GM12878 (cell line): Measurements from ENCODE around the gene DOCK2. TPM values are rescaled to one million over a fixed set of nuclear protein-coding genes. Genes with fewer than 3 reads are reported as not detected.

Source experiments
- ATAC-seq: fragments of 200-7000 bp; cut with Tn5 transposase; 3 replicates; pipeline ENCODE4 v1.9.1; 2020; ENCODE audit warnings: mild to moderate bottlenecking, moderate library complexity
- BruUV-seq: library from RNA; stranded (reverse); fragments of 400-500 nt; replicated peaks from 2 replicates; lab custom pipeline; 2021; lab: Mats Ljungman, UMichigan
- CTCF ChIA-PET: fragments of 300-600 bp; sonication (Branson Sonifier 250); formaldehyde crosslinking; extraction: SDS; loops from one replicate; lab custom pipeline; 2021; ENCODE audit warnings: inconsistent platforms; lab: Yijun Ruan, JAX
- POLR2A ChIA-PET: fragments of 350-600 bp; formaldehyde crosslinking; extraction: SDS; loops from one replicate; lab custom pipeline; 2021; ENCODE audit warnings: inconsistent platforms; lab: Charles Lee
- RAD21 ChIA-PET: fragments of 300-600 bp; sonication (Branson Sonifier 250); formaldehyde crosslinking; loops from one replicate; lab custom pipeline; 2023; ENCODE audit warnings: antibody characterized with exemption; ENCODE audit not compliant: unreplicated experiment; lab: Charles Lee
- SMC1A ChIA-PET: fragments of 300-600 bp; sonication (Branson Sonifier 250); formaldehyde crosslinking; loops from one replicate; lab custom pipeline; 2023; ENCODE audit not compliant: unreplicated experiment, uncharacterized antibody; lab: Charles Lee
- DNase-seq: peaks from one replicate; pipeline ENCODE4 v3.0.0-alpha.2; 2011; ENCODE audit warnings: low read depth, low spot score
- FAIRE-seq: peaks from 3 replicates; lab custom pipeline; 2011; peaks lifted over from hg19 to GRCh38; lab: Jason Lieb, UNC
- H2AFZ ChIP-seq: 2 replicates; pipeline ENCODE4 v1.6.0; 2011; ENCODE audit warnings: low read depth, low read length, control low read depth; ENCODE audit not compliant: control insufficient read depth
- H3K27ac ChIP-seq: 2 replicates; pipeline ENCODE4 v1.5.1; 2011; ENCODE audit warnings: control low read depth; ENCODE audit not compliant: control insufficient read depth, insufficient read depth
- H3K27me3 ChIP-seq, 2 experiments: replicated peaks in 1 of 2; 2 replicates each; pipeline versions ENCODE4 v1.6.0 to v1.6.1; 2011; ENCODE audit warnings: low read length in 1 of 2; ENCODE audit not compliant: control insufficient read depth in 2 of 2, insufficient read depth in 2 of 2
- H3K36me3 ChIP-seq, 2 experiments: 2 replicates each; pipeline ENCODE4 v1.5.1; 2011; ENCODE audit warnings: low read length in 1 of 2; ENCODE audit not compliant: control insufficient read depth in 2 of 2, insufficient read depth in 2 of 2
- H3K4me1 ChIP-seq: 2 replicates; pipeline ENCODE4 v1.6.1; 2011; ENCODE audit warnings: mild to moderate bottlenecking, low read length, moderate library complexity, mixed read lengths; ENCODE audit not compliant: control insufficient read depth, insufficient read depth
- H3K4me2 ChIP-seq: 2 replicates; pipeline ENCODE4 v1.6.0; 2011; ENCODE audit warnings: control low read depth; ENCODE audit not compliant: control insufficient read depth, insufficient read depth
- H3K4me3 ChIP-seq: fragments of 200-600 bp; sonication (generic); 2 replicates; pipeline ENCODE4 v1.5.1; 2016
- H3K79me2 ChIP-seq: 2 replicates; pipeline ENCODE4 v1.6.0; 2011; ENCODE audit warnings: low read length; ENCODE audit not compliant: control insufficient read depth, insufficient read depth
- H3K9ac ChIP-seq: 2 replicates; pipeline ENCODE4 v1.8.0; 2011; ENCODE audit warnings: low read length, control low read depth, mixed read lengths; ENCODE audit not compliant: control insufficient read depth, insufficient read depth
- H3K9me3 ChIP-seq: replicated peaks from 3 replicates; pipeline ENCODE4 v1.5.1; 2011; ENCODE audit warnings: mild to moderate bottlenecking, low read length; ENCODE audit not compliant: control insufficient read depth, insufficient read depth
- H4K20me1 ChIP-seq: 2 replicates; pipeline ENCODE4 v1.6.0; 2011; ENCODE audit not compliant: control insufficient read depth, insufficient read depth
- EGR1 ChIP-seq, 2 experiments: IDR thresholded peaks; 1 replicate in 1 of 2; 2 replicates in 1 of 2; pipeline ENCODE4 v1.6.1; 2011 to 2012; ENCODE audit warnings: low read depth in 2 of 2, low read length in 2 of 2, borderline replicate concordance in 1 of 2, mild to moderate bottlenecking in 1 of 2, moderate library complexity in 1 of 2
- FOS ChIP-seq: IDR thresholded peaks from 3 replicates; pipeline ENCODE4 v1.6.1; 2011; ENCODE audit warnings: borderline replicate concordance; ENCODE audit not compliant: insufficient read length; ENCODE audit errors: extremely low read depth
- HDAC6 ChIP-seq: fragments of 200-600 bp; sonication (generic); IDR thresholded peaks from one replicate; pipeline ENCODE4 v1.8.0; 2017; ENCODE audit warnings: antibody characterized with exemption; ENCODE audit not compliant: unreplicated experiment
- TARDBP ChIP-seq: IDR thresholded peaks from 2 replicates; pipeline ENCODE4 v1.6.1; 2016; ENCODE audit warnings: borderline replicate concordance
- ZZZ3 ChIP-seq: IDR thresholded peaks from 2 replicates; pipeline ENCODE4 v1.6.1; 2011; ENCODE audit warnings: low read depth; ENCODE audit not compliant: control insufficient read depth, insufficient read length
- WGBS: methylation state at CpG from one replicate; pipeline ENCODE4 v1.1.6; 2016; ENCODE audit warnings: low lambda C conversion rate; ENCODE audit not compliant: insufficient replicate concordance, insufficient coverage; ENCODE audit errors: missing lambda C conversion rate; 5-methylcytosine and 5-hydroxymethylcytosine counted together
- in situ Hi-C: fragments of 300-500 bp; cut with MboI; formaldehyde crosslinking; loops from 9 replicates; pipeline ENCODE4 v1.14.3; 2018; ENCODE audit warnings: mixed read lengths
- intact Hi-C: fragments of 100-400 bp; cut with micrococcal nuclease; formaldehyde crosslinking; loops from one replicate; pipeline ENCODE4 v1.14.2; 2022; ENCODE audit not compliant: unreplicated experiment
- polyA plus RNA-seq, 11 experiments: library from polyadenylated mRNA; depleted of rRNA in 4 of 11; unstranded in 6 of 11; stranded (reverse) in 5 of 11; fragments of >200 nt; fragmentation: Nextera tagmentation in 4 of 11; fragmentation: Illumina TruSeq in 1 of 11; extraction: Ambion mirVana in 4 of 11; extraction: Trizol in 1 of 11; gene quantifications; 1 replicate in 1 of 11; 2 replicates in 10 of 11; pipeline versions ENCODE4 v1.2.1 to v1.2.3, GENCODE V29; 2011 to 2016; ENCODE audit warnings: inconsistent platforms in 2 of 11, missing spikeins in 2 of 11, low read depth in 1 of 11
- total RNA-seq, 4 experiments: library from RNA; depleted of rRNA in 3 of 4; stranded (reverse); fragments of >200 nt in 3 of 4; fragmentation: Illumina TruSeq in 1 of 4; extraction: Trizol in 1 of 4; gene quantifications; 2 replicates each; pipeline versions ENCODE4 v1.2.1 to v1.2.3, GENCODE V29; 2013 to 2021
- TF ChIP-seq, protein P1 (sequence below): IDR thresholded peaks from 2 replicates; pipeline ENCODE4 v1.6.1; 2011; ENCODE audit warnings: low read depth, low read length, improper control_type of control experiment, borderline replicate concordance
- TF ChIP-seq, protein P2 (sequence below): fragments of 450-650 bp; IDR thresholded peaks from 2 replicates; pipeline ENCODE4 v1.6.1; 2017; ENCODE audit warnings: mild to moderate bottlenecking, moderate library complexity
- TF ChIP-seq, protein P3 (sequence below): fragments of 450-650 bp; IDR thresholded peaks from 2 replicates; pipeline ENCODE4 v1.6.1; 2017; ENCODE audit warnings: antibody characterized with exemption, mild to moderate bottlenecking, moderate library complexity
- TF ChIP-seq, protein P4 (sequence below): fragments of 450-650 bp; IDR thresholded peaks from 2 replicates; pipeline ENCODE4 v1.6.1; 2016; ENCODE audit warnings: mild to moderate bottlenecking, moderate library complexity, borderline replicate concordance

Gene DOCK2
- total and polyA plus RNA-seq, 10 of the 15 experiments (the other 5 are each of a cell fraction or from before 2014, with no cell fraction given) = 34.2 to 192 (median 118) TPM

DNA sequence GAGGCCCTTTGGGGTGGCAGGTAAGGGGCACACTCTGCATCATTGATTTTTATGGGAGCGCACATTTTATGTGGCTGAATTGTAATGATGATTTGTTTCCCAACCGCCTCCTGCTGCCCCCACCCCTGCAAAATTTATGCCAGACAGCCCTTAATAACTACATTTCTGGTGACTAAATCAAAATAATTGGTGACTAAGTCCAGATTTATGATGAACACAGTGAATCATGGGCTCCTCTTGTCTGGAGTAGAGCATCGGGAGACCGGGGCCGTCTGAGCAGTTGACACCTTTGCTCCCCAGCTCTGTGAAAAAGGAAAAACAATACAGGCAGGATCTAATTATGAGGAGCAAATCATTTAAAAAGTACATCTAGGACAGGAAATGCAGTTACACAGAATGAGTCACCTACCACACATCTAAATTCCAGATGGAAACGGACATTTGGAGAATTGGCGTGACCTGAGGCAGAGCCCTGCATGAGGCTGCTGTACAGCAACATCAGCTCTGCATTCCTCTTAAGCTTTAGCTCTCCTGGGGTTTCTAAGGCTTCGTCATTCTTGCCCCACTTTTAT, 58.9 kb downstream of the DOCK2 start:
- RAD21 ChIA-PET = no interaction called here
- in situ Hi-C loops = loop anchor here (5.0 to 10.0 kb wide), 2 partner anchors 286 to 489 kb away; partner anchors contain the start of gene INSYN2B
- intact Hi-C loops = no loop called here
- peaks cover 36 to 43% of the 10 kb centered on the region in 2 experiments for H3K36me3 ChIP-seq
- no peaks in the 10 kb centered on the region for H3K9me3 ChIP-seq
- H4K20me1 ChIP-seq = no peaks in the 10 kb centered on the region; the same call in 1 of the 2 replicates
- SMC1A ChIA-PET = interaction anchor here (1.0 to 2.5 kb wide), 3 partner anchors 16 to 285 kb away, joined by 3 to 9 read pairs (median 4); no protein-coding TSS in a partner anchor
- H3K4me3 ChIP-seq = no peak overlapping the region
- 94% methylated on average over 8 of the region's 8 CpGs for WGBS
- DNase-seq (no peak), ATAC-seq (no peak), FAIRE-seq (no peak)
- CTCF ChIA-PET = no interaction called here
- H3K9ac ChIP-seq = no peak overlapping the region
- H3K27ac ChIP-seq = no peak overlapping the region
- no TSS peak for BruUV-seq
- no peaks in the 10 kb centered on the region for H3K79me2 ChIP-seq
- H2AFZ ChIP-seq = no peak overlapping the region
- POLR2A ChIA-PET = interaction anchor here (0.6 kb wide), 2 partner anchors 29 to 94 kb away, joined by 3 read pairs; no protein-coding TSS in a partner anchor
- no peak overlapping the region for H3K4me2 ChIP-seq
- H3K4me1 ChIP-seq = no peaks in the 10 kb centered on the region
- no peaks in the 10 kb centered on the region for H3K27me3 ChIP-seq
- TF ChIP-seq, protein P1, sequence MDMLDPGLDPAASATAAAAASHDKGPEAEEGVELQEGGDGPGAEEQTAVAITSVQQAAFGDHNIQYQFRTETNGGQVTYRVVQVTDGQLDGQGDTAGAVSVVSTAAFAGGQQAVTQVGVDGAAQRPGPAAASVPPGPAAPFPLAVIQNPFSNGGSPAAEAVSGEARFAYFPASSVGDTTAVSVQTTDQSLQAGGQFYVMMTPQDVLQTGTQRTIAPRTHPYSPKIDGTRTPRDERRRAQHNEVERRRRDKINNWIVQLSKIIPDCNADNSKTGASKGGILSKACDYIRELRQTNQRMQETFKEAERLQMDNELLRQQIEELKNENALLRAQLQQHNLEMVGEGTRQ = no peak
- TF ChIP-seq, protein P2, sequence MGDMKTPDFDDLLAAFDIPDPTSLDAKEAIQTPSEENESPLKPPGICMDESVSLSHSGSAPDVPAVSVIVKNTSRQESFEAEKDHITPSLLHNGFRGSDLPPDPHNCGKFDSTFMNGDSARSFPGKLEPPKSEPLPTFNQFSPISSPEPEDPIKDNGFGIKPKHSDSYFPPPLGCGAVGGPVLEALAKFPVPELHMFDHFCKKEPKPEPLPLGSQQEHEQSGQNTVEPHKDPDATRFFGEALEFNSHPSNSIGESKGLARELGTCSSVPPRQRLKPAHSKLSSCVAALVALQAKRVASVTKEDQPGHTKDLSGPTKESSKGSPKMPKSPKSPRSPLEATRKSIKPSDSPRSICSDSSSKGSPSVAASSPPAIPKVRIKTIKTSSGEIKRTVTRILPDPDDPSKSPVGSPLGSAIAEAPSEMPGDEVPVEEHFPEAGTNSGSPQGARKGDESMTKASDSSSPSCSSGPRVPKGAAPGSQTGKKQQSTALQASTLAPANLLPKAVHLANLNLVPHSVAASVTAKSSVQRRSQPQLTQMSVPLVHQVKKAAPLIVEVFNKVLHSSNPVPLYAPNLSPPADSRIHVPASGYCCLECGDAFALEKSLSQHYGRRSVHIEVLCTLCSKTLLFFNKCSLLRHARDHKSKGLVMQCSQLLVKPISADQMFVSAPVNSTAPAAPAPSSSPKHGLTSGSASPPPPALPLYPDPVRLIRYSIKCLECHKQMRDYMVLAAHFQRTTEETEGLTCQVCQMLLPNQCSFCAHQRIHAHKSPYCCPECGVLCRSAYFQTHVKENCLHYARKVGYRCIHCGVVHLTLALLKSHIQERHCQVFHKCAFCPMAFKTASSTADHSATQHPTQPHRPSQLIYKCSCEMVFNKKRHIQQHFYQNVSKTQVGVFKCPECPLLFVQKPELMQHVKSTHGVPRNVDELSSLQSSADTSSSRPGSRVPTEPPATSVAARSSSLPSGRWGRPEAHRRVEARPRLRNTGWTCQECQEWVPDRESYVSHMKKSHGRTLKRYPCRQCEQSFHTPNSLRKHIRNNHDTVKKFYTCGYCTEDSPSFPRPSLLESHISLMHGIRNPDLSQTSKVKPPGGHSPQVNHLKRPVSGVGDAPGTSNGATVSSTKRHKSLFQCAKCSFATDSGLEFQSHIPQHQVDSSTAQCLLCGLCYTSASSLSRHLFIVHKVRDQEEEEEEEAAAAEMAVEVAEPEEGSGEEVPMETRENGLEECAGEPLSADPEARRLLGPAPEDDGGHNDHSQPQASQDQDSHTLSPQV = no peak
- TF ChIP-seq FOS (no peak), HDAC6 (no peak), TARDBP (no peak), ZZZ3 (no peak), EGR1 (IDR thresholded peaks at IDR 0.05; ENCODE audit: borderline replicate concordance in 1 of 2, low read depth in 2 of 2, low read length in 2 of 2) (no peak)
- TF ChIP-seq, protein P3, sequence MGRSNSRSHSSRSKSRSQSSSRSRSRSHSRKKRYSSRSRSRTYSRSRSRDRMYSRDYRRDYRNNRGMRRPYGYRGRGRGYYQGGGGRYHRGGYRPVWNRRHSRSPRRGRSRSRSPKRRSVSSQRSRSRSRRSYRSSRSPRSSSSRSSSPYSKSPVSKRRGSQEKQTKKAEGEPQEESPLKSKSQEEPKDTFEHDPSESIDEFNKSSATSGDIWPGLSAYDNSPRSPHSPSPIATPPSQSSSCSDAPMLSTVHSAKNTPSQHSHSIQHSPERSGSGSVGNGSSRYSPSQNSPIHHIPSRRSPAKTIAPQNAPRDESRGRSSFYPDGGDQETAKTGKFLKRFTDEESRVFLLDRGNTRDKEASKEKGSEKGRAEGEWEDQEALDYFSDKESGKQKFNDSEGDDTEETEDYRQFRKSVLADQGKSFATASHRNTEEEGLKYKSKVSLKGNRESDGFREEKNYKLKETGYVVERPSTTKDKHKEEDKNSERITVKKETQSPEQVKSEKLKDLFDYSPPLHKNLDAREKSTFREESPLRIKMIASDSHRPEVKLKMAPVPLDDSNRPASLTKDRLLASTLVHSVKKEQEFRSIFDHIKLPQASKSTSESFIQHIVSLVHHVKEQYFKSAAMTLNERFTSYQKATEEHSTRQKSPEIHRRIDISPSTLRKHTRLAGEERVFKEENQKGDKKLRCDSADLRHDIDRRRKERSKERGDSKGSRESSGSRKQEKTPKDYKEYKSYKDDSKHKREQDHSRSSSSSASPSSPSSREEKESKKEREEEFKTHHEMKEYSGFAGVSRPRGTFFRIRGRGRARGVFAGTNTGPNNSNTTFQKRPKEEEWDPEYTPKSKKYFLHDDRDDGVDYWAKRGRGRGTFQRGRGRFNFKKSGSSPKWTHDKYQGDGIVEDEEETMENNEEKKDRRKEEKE = no peak
- TF ChIP-seq, protein P4, sequence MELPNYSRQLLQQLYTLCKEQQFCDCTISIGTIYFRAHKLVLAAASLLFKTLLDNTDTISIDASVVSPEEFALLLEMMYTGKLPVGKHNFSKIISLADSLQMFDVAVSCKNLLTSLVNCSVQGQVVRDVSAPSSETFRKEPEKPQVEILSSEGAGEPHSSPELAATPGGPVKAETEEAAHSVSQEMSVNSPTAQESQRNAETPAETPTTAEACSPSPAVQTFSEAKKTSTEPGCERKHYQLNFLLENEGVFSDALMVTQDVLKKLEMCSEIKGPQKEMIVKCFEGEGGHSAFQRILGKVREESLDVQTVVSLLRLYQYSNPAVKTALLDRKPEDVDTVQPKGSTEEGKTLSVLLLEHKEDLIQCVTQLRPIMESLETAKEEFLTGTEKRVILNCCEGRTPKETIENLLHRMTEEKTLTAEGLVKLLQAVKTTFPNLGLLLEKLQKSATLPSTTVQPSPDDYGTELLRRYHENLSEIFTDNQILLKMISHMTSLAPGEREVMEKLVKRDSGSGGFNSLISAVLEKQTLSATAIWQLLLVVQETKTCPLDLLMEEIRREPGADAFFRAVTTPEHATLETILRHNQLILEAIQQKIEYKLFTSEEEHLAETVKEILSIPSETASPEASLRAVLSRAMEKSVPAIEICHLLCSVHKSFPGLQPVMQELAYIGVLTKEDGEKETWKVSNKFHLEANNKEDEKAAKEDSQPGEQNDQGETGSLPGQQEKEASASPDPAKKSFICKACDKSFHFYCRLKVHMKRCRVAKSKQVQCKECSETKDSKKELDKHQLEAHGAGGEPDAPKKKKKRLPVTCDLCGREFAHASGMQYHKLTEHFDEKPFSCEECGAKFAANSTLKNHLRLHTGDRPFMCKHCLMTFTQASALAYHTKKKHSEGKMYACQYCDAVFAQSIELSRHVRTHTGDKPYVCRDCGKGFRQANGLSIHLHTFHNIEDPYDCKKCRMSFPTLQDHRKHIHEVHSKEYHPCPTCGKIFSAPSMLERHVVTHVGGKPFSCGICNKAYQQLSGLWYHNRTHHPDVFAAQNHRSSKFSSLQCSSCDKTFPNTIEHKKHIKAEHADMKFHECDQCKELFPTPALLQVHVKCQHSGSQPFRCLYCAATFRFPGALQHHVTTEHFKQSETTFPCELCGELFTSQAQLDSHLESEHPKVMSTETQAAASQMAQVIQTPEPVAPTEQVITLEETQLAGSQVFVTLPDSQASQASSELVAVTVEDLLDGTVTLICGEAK = no peak
